Lung (tissue), 12 donors: ENCODE data around the gene CCDC40. TPM values are rescaled to one million over a fixed set of nuclear protein-coding genes. Genes with fewer than 3 reads are reported as not detected.

ENCODE experiments used
- ATAC-seq: fragments of 200-7000 bp; cut with Tn5 transposase; one replicate; pipeline ENCODE4 v1.9.1; 2020; ENCODE audit warnings: moderate number of reproducible peaks; ENCODE audit not compliant: insufficient read depth, low FRiP score
- DNase-seq, 3 donors: peaks; one replicate each; pipeline ENCODE4 v3.0.0-alpha.2; 2013 to 2017
- H3K27ac ChIP-seq, 2 donors: one replicate each; pipeline ENCODE4 v1.5.1; 2013; ENCODE audit warnings: mild to moderate bottlenecking in 2 of 2, moderate library complexity in 2 of 2, control low read depth in 1 of 2, inconsistent platforms in 1 of 2, low read depth in 1 of 2, low read length in 1 of 2
- H3K27me3 ChIP-seq, 3 donors: one replicate each; pipeline ENCODE4 v1.5.1; 2013; ENCODE audit warnings: low read length in 2 of 3; ENCODE audit not compliant: control insufficient read depth in 3 of 3, insufficient read depth in 3 of 3
- H3K36me3 ChIP-seq, 4 donors: one replicate each; pipeline ENCODE4 v1.5.1; 2013; ENCODE audit warnings: low read length in 4 of 4, mild to moderate bottlenecking in 1 of 4, moderate library complexity in 1 of 4; ENCODE audit not compliant: control insufficient read depth in 4 of 4, insufficient read depth in 4 of 4
- H3K4me1 ChIP-seq, 5 donors: one replicate each; pipeline ENCODE4 v1.5.1; 2013; ENCODE audit warnings: low read length in 5 of 5, mild to moderate bottlenecking in 2 of 5, moderate library complexity in 1 of 5; ENCODE audit not compliant: control insufficient read depth in 5 of 5, insufficient read depth in 5 of 5
- H3K4me3 ChIP-seq: one replicate; pipeline ENCODE4 v1.5.1; 2013; ENCODE audit warnings: mild to moderate bottlenecking, control low read depth, moderate library complexity
- H3K9ac ChIP-seq, 2 donors: one replicate each; pipeline ENCODE4 v1.5.1; 2013; ENCODE audit warnings: low read length in 2 of 2, control low read depth in 1 of 2; ENCODE audit not compliant: insufficient read depth in 1 of 2
- H3K9me3 ChIP-seq, 4 donors: one replicate each; pipeline ENCODE4 v1.5.1; 2013; ENCODE audit warnings: low read length in 3 of 4, mild to moderate bottlenecking in 1 of 4, moderate library complexity in 1 of 4; ENCODE audit not compliant: control insufficient read depth in 4 of 4, insufficient read depth in 3 of 4
- CTCF ChIP-seq: IDR thresholded peaks from 2 replicates; pipeline ENCODE4 v1.5.1; 2012; ENCODE audit warnings: mild to moderate bottlenecking; ENCODE audit errors: control extremely low read depth, extremely low read depth
- WGBS, 2 donors: extraction: QIAGEN DNeasy Blood & Tissue Kit; methylation state at CpG; one replicate each; pipeline ENCODE4 v1.1.7; 2013; 5-methylcytosine and 5-hydroxymethylcytosine counted together
- polyA plus RNA-seq, 2 donors: library from polyadenylated mRNA; stranded (reverse); fragments of 200-250 nt; gene quantifications; one replicate each; pipeline ENCODE4 v1.2.1, GENCODE V29; 2013
- total RNA-seq, 2 donors: library from RNA; depleted of rRNA in 1 of 2; stranded (reverse); fragments of >200 nt in 1 of 2; gene quantifications; one replicate each; pipeline ENCODE4 v1.2.1, GENCODE V29; 2014 to 2021
- donor health status: control.
- donor health status: control.
- donor health status: Bipolar disorder and iron deficiency.
- donor health status: healthy.
- donor health status: DM: yes; HTN: yes; CAD: no.

The CCDC40 gene
- total and polyA plus RNA-seq, 4 donors: 6.0 to 34.5 (median 7.3) TPM

DNA sequence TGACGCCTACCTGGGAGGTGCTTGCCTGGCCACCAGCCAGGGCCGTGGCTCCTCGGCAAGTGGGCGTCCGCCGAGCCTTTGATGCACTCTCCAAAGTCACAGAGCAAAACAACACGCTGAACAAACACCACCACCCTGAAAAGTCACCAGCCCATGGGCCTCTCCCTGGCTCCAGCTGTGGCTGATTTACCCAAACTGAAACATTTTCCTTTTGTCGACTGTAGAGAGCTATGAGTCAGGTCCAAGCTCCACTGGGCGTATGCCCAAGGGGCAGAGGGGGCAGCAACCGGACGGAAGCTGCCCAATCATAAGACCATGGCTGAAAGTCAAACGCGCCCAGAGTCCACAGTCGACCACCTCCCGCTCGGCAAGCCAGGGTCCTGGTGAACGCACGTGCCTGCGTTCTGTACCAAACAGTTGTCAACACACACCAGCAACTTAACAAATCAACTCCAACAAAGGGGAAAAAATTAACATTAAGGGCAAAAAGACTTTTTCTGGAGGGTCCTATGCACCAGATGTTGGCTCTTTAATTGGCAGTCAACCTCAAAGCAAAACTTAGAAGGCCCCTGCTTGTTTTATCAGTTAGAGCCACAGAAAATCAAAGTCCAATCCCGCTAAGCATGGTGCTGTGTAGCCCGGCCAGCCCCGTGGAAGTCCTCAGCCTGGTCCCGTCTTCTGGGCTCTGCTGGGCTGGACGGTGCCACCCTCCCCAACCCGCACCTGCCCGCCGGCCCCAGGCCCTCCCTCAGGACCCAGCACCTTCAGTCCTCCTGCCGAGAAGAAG, 48.1 kb upstream of the CCDC40 start:
- ATAC-seq: no peak
- 70 to 84% methylated on average over 28 of the region's 28 CpGs for WGBS, 2 donors
- Histone ChIP-seq H3K4me1 (peaks cover 0 to 66% (median 22%) of the 10 kb centered on the region in 5 donors), H3K27me3 (no peaks in the 10 kb centered on the region), H3K9me3 (no peaks in the 10 kb centered on the region), H3K4me3 (no peak overlapping the region), H3K9ac (no peak overlapping the region), H3K36me3 (no peaks in the 10 kb centered on the region), H3K27ac (peak overlapping the region in 1 of 2 donors; percentile 9)
- TF ChIP-seq CTCF: no peak
- peak; percentile 44 to 71 (median 65) for DNase-seq

GRCh38 chr17:79989106-79989835, 47.2 kb upstream of the CCDC40 start:
- H3K27ac ChIP-seq: no peak overlapping the region
- H3K9ac ChIP-seq: no peak overlapping the region
- no peaks in the 10 kb centered on the region for H3K36me3 ChIP-seq
- no peak for ATAC-seq
- peak in 1 of 3 donors; percentile 56 for DNase-seq
- 94 to 97% methylated on average over 20 of the region's 20 CpGs for WGBS, 2 donors
- no peaks in the 10 kb centered on the region for H3K27me3 ChIP-seq
- peaks cover 0 to 75% (median 28%) of the 10 kb centered on the region in 5 donors for H3K4me1 ChIP-seq
- H3K4me3 ChIP-seq: no peak overlapping the region
- no peak for TF ChIP-seq CTCF
- no peaks in the 10 kb centered on the region for H3K9me3 ChIP-seq

- TF ChIP-seq CTCF: no peak
- Histone ChIP-seq H3K4me3 (no peak overlapping the region), H3K27me3 (no peaks in the 10 kb centered on the region), H3K4me1 (peaks cover 0 to 75% (median 28%) of the 10 kb centered on the region in 5 donors), H3K9ac (no peak overlapping the region), H3K27ac (no peak overlapping the region), H3K36me3 (no peaks in the 10 kb centered on the region), H3K9me3 (no peaks in the 10 kb centered on the region)
- WGBS, 2 donors: 79 to 85% methylated on average over 21 of the region's 21 CpGs
- DNase-seq (no peak), ATAC-seq (no peak)
Observed at GRCh38 chr17:79990051-79990592, 46.3 kb upstream of the CCDC40 start.
